ENCODE data around the gene SDK1. TPM values are rescaled to one million over a fixed set of nuclear protein-coding genes. Genes with fewer than 3 reads are reported as not detected.

The SDK1 gene
- total and polyA plus RNA-seq, 2 of the 8 experiments (the other 6 are each of a cell fraction or from before 2014, with no cell fraction given), result 3.3 to 7.2 TPM

GRCh38 chr7:4029941-4030340 is 728.9 kb downstream of the SDK1 start:
- ChIA-PET CTCF (ENCODE audit: partially characterized antibody) (interaction anchor here (1.7 to 1.9 kb wide), 2 partner anchors 19 to 73 kb away, joined by 6 read pairs; no protein-coding TSS in a partner anchor), POLR2A (ENCODE audit: partially characterized antibody) (interaction anchor here (1.1 to 3.4 kb wide), 2 partner anchors 11 to 1156 kb away, joined by 4 to 18 read pairs; no protein-coding TSS in a partner anchor)
- H3K4ac ChIP-seq (replicated peaks; ENCODE audit: insufficient read length, low read depth, low read length), result no peak overlapping the region
- no peak overlapping the region for H2BK20ac ChIP-seq (ENCODE audit: low read length)
- no peak overlapping the region for H3K27ac ChIP-seq (ENCODE audit: low read depth, low read length)
- H2AK5ac ChIP-seq (ENCODE audit: low read depth, low read length), result no peak overlapping the region
- H3K4me2 ChIP-seq (ENCODE audit: insufficient read depth in 1 of 2, low read depth in 2 of 2, low read length in 2 of 2), result no peak overlapping the region
- no peaks in the 10 kb centered on the region for H3K9me3 ChIP-seq (ENCODE audit: insufficient read depth in 2 of 2, low read depth in 1 of 2, low read length in 1 of 2)
- H3K18ac ChIP-seq (ENCODE audit: extremely low read depth, low read length), result no peak overlapping the region
- H2BK15ac ChIP-seq (ENCODE audit: low read length), result no peak overlapping the region
- WGBS, 2 experiments (ENCODE audit: extremely low coverage in 1 of 2, insufficient coverage in 1 of 2, insufficient read length in 1 of 2, insufficient replicate concordance in 2 of 2, low coverage in 1 of 2, low lambda C conversion rate in 2 of 2, missing lambda C conversion rate in 1 of 2), result 91% methylated on average over 10 of the region's 10 CpGs; no CpG with 5 or more reads in 1 of the 2 experiments
- no peak for DNase-seq (ENCODE audit: low read depth in 1 of 2, low spot score in 2 of 2)
- no peaks in the 10 kb centered on the region for H3K23me2 ChIP-seq (ENCODE audit: low read depth, low read length)
- H3K14ac ChIP-seq (ENCODE audit: insufficient read length), result no peak overlapping the region
- H3K4me1 ChIP-seq (replicated peaks in 1 of 4; ENCODE audit: control insufficient read depth in 3 of 4, insufficient read depth in 4 of 4, low read length in 3 of 4), result peaks cover 0 to 5% (median 4%) of the 10 kb centered on the region in 4 experiments; a peak in 3 of 7 replicates
- no peaks in the 10 kb centered on the region for H3K79me2 ChIP-seq (ENCODE audit: control insufficient read depth in 1 of 2, insufficient read depth in 2 of 2, low read length in 2 of 2)
- H3K79me1 ChIP-seq (ENCODE audit: low read depth, low read length), result no peaks in the 10 kb centered on the region
- H3K23ac ChIP-seq (ENCODE audit: insufficient read length), result no peak overlapping the region
- no peak overlapping the region for H3K56ac ChIP-seq (replicated peaks; ENCODE audit: insufficient read length, low read depth, low read length)
- H2BK12ac ChIP-seq (ENCODE audit: low read depth, low read length), result no peak overlapping the region
- H2AFZ ChIP-seq (ENCODE audit: low read length), result no peak overlapping the region
- no peak overlapping the region for H4K5ac ChIP-seq (ENCODE audit: insufficient read length, low read depth, low read length)
- no peak overlapping the region for H4K8ac ChIP-seq (ENCODE audit: extremely low read depth, insufficient read depth, low read length)
- H3K9ac ChIP-seq (replicated peaks in 1 of 4; ENCODE audit: extremely low read depth in 1 of 4, low read depth in 3 of 4, low read length in 3 of 4), result no peak overlapping the region
- no peak overlapping the region for H2BK5ac ChIP-seq (ENCODE audit: low read depth, low read length)
- H3K27me3 ChIP-seq (replicated peaks in 1 of 4; ENCODE audit: control insufficient read depth in 3 of 4, extremely low read depth in 1 of 4, insufficient read depth in 3 of 4, low read length in 3 of 4), result no peaks in the 10 kb centered on the region
- no peak overlapping the region for H4K91ac ChIP-seq (replicated peaks; ENCODE audit: insufficient read length, low read length)
- no peak for FAIRE-seq
- H2BK120ac ChIP-seq (replicated peaks; ENCODE audit: low read depth, low read length), result no peak overlapping the region
- H3K4me3 ChIP-seq (ENCODE audit: extremely low read depth in 1 of 4, insufficient read depth in 2 of 4, low read depth in 3 of 4, low read length in 4 of 4), result no peak overlapping the region
- H4K20me1 ChIP-seq (replicated peaks in 1 of 2; ENCODE audit: control insufficient read depth in 1 of 2, insufficient read depth in 2 of 2, low read length in 2 of 2), result no peaks in the 10 kb centered on the region
- no peaks in the 10 kb centered on the region for H3K36me3 ChIP-seq (ENCODE audit: control insufficient read depth in 2 of 4, insufficient read depth in 4 of 4, low read length in 3 of 4)
- TF ChIP-seq YY1 (IDR thresholded peaks at IDR 0.05; ENCODE audit: low read depth, low read length) (no peak), BACH1 (IDR thresholded peaks at IDR 0.05; ENCODE audit: low read length) (no peak), POU5F1 (IDR thresholded peaks at IDR 0.05; ENCODE audit: low read depth, low read length) (no peak), KDM1A (IDR thresholded peaks at IDR 0.05; ENCODE audit: borderline replicate concordance, low read length) (no peak), SAP30 (IDR thresholded peaks at IDR 0.05; ENCODE audit: insufficient read depth, insufficient replicate concordance, low read length) (no peak), ATF2 (IDR thresholded peaks at IDR 0.05; ENCODE audit: low read length) (no peak), MAX (IDR thresholded peaks at IDR 0.05) (no peak), RFX5 (IDR thresholded peaks at IDR 0.05; ENCODE audit: borderline replicate concordance, low read depth, low read length) (no peak), SP4 (IDR thresholded peaks at IDR 0.05; ENCODE audit: low read length) (no peak), MAFK (IDR thresholded peaks at IDR 0.05; ENCODE audit: low read depth, low read length) (no peak), POLR2A (IDR thresholded peaks at IDR 0.05; ENCODE audit: control extremely low read depth in 1 of 2, low read depth in 2 of 2, low read length in 2 of 2) (no peak), TEAD4 (IDR thresholded peaks at IDR 0.05; ENCODE audit: low read depth, low read length) (no peak), EZH2 (IDR thresholded peaks at IDR 0.05; ENCODE audit: low read depth, low read length, severe bottlenecking) (no peak), CHD1 (IDR thresholded peaks at IDR 0.05; ENCODE audit: low read depth, low read length) (no peak)
